Left cardiac atrium (tissue), 4 donors: Measurements from ENCODE around the gene OSBP2. TPM values are rescaled to one million over a fixed set of nuclear protein-coding genes. Genes with fewer than 3 reads are reported as not detected.
"Not testable (repeated sequence)": the region's sequence is repeated elsewhere in the genome, so short reads cannot be mapped to it uniquely, and the experiment has no call there.

Source experiments
- ATAC-seq, 2 donors: fragments of 200-7000 bp; cut with Tn5 transposase; one replicate each; pipeline ENCODE4 v1.9.1; 2020; ENCODE audit warnings: mild to moderate bottlenecking in 2 of 2, moderate library complexity in 2 of 2
- DNase-seq: peaks from one replicate; pipeline ENCODE4 v3.0.0-alpha.2; 2020
- intact Hi-C, 2 donors: fragments of 100-400 bp; cut with DNase I; formaldehyde crosslinking; loops; one replicate each; pipeline versions ENCODE4 v1.14.1 to v1.15.1; 2022 to 2023
- total RNA-seq, 2 donors: library from RNA; stranded (reverse); fragmentation: NEBNext Ultra II Directional; extraction: Animal tissue kit (Norgen Biotek cat#: 25700); gene quantifications; one replicate each; pipeline ENCODE4 v1.2.1, GENCODE V29; 2021
- donor health status: DM: no; HTN: yes; CAD: no.
- donor health status: DM: no; HTN: yes; CAD: no; lungs with severe emphysema.
- donor health status: DM: yes; HTN: yes; CAD: no.
- donor health status: Dilated cardiomyopathy.

The OSBP2 gene
- total RNA-seq, 2 donors from 2014 or later = 4.9 to 11.6 TPM

DNA sequence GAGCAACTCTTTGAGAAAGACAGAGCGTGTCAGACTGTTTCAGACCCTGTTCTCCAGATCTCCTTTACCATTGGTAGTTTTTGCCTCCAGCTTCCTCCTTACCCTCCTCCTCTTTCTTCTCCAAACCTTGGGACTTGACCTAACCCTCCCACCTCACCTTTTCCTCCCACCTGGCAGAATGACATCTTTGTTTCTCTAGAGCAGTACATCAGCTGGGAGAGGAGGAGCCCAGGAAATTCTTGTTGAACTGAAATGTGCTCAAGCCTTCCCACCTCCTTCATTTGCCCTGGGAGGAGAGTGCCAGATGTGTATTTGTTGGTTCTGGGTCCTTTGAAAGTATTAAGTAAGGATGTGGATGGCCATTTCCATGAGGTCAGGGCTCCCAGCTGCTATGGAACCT is 17.4 kb downstream of the OSBP2 start:
- intact Hi-C loops = no loop called here
- DNase-seq (no peak), ATAC-seq (no peak)

DNA sequence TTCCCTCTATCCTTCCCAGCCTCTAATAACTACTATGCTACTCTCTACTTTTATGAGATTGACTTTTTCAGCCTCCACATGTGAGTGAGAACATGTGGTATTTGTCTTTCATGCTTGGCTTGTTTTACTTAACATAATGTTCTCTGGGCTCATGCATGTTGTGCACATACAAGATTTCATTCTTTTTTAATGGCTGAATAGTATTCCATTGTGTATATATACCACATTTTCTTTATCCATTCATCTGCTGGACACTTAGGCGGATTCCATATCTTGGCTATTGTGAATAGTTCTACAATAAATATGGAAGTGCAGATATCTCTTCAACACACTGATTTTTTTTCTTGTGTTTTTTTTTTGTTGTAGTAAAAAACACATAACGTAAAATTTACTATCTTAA is 19.4 kb downstream of the OSBP2 start:
- no peak for ATAC-seq
- intact Hi-C loops = no loop called here
- no peak for DNase-seq

DNA sequence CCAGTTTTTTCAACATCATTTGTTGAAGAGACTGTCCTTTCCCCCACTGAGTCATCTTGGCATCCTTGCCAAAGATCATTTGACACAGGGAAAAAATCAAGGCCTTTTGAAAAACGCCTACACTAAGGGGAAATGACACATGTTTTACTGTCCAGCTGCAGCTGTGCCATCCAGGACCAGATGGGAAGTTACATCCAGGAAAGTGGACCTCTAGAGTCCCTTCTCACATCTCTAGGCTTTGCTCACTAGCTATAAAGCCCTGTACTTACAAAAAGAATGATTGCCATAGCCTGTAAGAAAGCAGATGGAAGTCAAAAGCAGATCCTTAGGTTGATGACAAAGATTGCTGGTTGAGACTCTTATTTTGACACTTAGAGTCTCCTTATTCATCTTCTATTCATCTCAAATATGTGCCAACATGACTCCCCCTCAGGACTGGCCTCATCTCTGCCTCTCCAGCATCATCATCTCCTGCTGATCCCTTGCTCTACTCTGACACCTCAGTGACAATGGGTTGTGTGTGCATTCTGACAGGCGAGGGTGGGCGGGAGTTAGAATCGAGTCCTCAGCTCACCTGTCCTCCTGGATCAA is 22.8 kb downstream of the OSBP2 start:
- intact Hi-C loops = no loop called here
- no peak for DNase-seq
- ATAC-seq = peak in 1 of 2 donors; percentile 21

DNA sequence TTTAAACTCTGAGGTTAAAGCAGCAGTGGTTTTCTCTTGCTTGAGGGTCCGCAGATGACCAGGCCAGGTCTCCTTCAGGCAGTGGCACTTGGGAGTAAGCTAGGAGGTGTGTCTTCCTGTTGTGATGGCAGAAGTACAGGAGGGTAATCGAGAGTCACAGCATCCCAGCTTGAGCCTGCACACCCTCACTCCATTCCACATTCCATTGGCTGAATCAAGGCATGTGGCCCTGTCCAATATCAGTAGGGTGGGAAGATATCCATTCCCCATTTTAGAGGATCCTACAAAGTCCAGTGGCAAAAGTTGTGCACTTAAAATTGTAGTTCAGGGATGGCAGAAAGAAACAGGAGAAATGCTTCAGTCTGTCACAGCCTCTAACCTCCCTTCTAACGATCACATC is 23.3 kb downstream of the OSBP2 start:
- ATAC-seq (no peak), DNase-seq (no peak)
- intact Hi-C loops = no loop called here

DNA sequence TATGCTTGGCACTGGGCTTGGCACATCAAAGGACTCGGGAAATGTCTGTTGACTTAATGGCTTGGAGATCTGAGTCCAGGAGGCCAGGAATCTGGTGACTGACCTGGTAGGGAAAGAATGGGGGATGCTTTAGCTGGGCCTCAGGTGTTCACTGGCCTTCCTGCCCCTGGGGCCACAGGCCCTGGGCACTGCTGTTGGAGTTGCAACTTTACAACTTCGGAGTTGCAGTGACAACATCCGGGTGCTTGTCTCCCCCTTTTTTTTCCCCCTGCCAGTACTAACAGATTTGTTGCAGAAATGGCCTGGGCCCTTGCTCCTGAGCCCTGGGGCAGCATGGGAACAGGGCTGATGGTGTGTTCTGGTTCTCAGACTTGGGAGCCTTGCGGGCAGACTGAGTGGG is 23.8 kb downstream of the OSBP2 start:
- no peak for ATAC-seq
- DNase-seq = no peak
- intact Hi-C loops = no loop called here

DNA sequence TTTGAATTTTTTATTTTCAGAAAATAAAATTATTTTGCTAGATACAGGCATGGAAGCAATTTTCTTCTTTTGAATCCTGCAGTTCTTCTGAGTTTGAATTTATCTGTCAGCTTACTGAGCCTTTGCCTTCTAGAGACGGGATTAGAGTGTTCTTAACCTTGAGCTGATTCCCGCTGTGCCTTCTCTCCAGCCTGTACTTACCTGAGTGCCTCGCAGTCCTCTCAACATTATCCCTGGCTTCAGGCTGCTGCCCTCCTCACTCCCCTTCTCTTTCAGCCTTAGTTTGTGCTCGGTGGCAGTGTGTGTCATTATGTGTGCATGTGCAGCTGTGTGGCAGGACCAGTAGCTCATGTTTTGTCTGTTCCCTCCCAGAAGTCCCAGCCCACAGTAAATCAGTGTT is 24.3 kb downstream of the OSBP2 start:
- no peak for ATAC-seq
- intact Hi-C loops = no loop called here
- DNase-seq = no peak

DNA sequence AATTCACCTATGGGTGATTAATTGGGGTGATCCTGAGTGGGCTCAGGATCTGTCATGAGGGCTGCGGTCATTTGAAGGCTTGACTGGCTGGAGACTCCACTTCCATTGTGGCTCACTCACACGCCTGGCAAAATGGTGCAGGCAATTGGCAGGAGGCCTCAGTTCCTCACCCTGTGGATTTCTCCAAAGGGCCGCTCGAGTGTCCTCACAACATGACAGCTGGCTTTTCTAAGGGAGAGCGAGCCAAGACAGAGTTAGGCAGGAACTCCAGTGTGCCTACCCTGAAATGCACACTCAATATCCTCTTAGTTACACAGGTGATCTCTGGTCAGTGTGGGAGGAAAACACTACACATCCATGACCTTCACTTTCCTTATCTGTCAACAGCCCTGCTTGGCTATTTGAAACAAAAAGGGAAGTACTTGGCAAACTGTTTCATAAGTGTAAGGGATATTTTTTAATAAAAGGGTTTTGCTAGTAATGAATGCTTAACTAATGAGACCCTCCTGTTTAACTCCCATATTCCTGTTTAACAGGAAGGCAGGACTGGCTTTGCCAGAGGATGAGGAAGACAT is 25.7 kb downstream of the OSBP2 start:
- intact Hi-C loops = no loop called here
- no peak for ATAC-seq
- no peak for DNase-seq

DNA sequence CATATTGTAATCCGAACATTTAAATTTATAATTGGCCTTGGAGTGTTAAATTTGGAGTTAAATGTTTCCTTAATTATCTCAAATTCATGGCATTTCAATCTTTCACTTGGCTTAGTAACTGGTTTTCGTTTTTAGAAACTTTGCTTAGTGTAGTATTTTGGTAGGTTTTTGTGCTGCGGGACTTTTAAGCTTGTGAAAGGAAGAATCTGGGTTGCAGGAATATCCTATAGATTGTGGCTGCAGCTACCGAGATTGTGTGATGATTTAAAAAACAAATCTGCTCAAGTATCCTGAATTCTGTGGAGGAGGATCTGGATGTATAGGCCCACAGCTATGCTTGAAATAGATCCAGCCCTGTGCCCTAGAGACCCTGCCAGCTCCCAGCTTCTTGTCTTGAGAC is 27.1 kb downstream of the OSBP2 start:
- intact Hi-C loops = no loop called here
- ATAC-seq (no peak), DNase-seq (no peak)

DNA sequence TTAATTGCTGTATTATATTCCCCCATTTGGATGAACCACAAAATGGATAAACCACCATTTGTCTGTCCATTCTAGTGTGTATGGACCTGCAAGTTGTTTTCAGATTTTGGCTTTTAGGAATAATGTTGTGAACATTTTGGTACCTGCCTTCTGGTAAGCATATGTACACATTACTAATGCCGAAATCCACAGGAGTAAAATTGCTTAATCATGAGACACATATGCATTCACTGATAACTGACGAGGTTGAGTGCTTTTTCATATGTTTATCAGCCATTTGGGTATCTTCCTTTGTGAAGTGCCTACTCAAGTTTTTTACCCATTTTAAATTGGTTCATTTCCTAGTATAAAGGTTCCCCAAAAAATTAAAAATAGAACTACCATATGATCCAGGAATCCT is 34.2 kb downstream of the OSBP2 start:
- intact Hi-C loops = no loop called here
- DNase-seq (no peak), ATAC-seq (no peak)

DNA sequence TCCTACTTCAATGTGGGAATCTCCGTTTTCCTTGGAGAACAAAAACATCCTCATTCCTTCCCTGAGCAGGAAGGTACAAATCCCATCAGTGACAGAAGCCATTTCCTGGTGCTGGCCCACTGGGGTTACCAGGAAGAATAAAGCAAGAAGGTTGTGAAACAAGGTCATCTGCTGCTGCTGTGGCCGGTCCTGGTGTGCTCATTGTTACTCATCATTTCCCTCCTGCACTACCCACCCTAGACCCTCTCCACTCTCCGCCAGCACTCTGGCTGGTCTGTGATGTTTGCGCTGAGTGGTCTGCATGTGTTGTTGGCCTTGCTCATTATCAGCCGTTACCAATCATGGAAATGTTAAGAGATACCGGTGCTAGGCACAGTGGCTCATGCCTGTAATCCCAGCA is 37.0 kb downstream of the OSBP2 start:
- no peak for DNase-seq
- intact Hi-C loops = no loop called here
- ATAC-seq = no peak

DNA sequence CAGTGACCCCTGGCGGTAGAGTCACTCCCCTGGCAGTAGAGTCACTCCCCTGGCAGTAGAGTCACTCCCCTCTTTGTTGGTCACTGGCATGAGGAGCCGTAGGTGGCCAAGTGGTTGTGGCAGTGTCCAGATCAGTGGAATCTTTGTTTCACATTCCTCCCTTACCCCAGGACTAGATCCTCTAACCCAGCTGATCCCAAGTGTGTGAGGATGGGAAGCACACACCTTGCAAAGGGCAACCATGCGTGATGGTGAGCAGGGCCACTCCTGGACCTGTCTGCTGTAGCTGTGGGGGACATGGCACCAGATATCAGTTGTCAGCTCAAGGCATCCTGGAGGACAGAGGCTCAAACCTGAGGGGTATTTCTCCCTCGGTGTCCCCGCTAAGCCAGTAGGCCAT is 37.8 kb downstream of the OSBP2 start:
- no peak for DNase-seq
- intact Hi-C loops = no loop called here
- ATAC-seq = no peak

DNA sequence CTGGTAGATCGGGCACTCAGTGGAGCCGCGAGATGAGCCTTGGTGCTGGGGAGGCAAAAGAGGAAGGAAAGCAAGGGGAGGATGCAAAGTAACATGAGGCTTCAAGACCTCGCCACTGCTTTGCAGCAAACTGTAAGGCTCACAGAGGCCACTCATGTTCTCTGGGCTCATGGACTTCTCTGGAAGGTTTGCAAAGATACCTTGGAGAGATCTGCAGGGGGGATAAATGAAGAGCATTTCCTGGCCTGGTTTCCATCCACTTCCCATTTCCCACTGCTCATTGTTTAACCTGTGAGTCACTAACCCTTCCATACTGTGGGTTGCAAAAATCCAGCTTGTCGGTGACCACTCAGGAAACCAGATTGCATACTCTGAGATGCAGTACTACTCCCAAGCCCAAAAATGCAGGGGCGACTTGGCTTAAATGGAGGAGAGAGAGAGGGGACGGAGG is 38.5 kb downstream of the OSBP2 start:
- intact Hi-C loops = no loop called here
- DNase-seq = no peak
- no peak for ATAC-seq

DNA sequence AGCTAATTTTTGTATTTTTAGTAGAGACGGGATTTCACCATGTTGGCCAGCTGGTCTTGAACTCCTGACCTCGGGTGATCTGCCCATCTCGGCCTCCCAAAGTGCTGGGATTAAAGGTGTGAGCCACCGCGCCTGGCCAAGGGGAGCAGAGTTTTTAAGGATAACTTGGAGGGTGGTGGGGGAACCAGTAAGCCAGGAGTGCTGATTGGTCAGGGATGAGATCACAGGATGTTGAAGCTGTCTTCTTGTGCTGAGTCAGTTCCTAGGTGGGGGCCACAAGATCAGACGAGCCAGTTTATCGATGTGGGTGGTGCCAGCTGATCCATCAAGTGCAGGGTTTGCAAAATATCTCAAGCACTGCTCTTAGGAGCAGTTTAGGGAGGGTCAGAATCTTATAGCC is 45.3 kb downstream of the OSBP2 start:
- intact Hi-C loops = not testable (repeated sequence)

DNA sequence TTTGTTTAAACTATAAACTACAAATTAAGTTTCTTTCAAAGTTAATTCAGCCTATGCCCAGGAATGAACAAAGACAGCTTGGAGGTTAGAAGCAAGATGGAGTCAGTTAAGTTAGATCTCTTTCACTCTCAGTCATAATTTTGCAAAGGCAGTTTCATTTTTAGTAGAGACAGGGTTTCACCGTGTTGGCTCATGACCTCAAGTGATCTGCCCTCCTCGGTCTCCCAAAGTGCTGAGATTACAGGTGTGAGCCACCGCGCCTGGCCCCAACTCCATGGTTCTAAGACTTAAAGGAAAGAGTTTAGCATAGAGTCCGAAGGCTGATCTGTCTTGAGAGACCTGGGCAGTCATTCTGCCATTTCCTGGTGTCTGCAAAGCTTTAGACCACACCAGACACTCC is 45.8 kb downstream of the OSBP2 start:
- ATAC-seq, DNase-seq, intact Hi-C loops: not testable (repeated sequence)

More for the DNA sequence above, 45.3 kb downstream of the OSBP2 start:
- DNase-seq, ATAC-seq: not testable (repeated sequence)

DNA sequence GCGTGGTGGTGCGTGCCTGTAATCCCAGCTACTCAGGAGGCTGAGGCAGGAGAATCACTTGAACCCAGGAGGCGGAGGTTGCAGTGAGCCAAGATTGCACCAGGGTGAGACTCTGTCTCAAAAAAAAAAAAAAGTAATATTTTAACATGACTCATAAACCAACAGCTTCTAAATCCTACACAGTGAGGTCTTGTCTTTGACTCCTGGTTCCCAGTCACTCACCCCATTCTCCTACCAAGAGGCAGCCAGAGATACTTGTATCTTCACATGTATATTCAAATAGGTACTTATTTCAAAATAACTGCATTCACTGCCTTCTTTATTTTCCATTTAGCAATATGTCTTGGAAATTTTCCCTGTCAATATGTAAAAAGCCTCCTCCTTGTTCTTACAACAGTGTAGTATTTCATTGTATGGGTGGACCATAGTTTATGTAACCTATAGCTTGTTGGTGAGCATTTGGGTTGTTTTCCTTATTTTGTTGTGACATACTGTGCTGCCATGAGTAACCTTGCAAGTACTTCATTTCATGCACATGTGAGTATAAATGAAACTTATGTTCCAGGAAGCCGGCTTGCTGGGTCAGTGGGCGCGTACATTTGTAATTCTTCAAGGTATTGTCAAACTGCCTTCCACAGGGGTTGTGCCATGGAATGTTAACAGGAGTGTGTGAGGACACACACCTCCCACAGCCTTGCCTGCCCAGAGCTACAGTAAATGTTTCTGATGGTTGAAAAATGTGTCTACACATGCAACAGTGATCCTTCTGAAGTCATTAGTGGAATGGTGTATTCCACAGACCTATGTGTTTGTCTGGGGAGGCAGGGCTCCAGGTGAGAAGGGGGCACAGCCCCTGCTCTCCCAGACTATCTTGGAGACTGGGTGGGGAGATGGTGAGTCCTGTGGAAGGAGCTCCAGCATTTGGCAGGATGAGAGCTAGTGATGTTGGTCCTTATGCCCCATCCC is 47.9 kb downstream of the OSBP2 start:
- intact Hi-C loops = no loop called here
- ATAC-seq (no peak), DNase-seq (no peak)

DNA sequence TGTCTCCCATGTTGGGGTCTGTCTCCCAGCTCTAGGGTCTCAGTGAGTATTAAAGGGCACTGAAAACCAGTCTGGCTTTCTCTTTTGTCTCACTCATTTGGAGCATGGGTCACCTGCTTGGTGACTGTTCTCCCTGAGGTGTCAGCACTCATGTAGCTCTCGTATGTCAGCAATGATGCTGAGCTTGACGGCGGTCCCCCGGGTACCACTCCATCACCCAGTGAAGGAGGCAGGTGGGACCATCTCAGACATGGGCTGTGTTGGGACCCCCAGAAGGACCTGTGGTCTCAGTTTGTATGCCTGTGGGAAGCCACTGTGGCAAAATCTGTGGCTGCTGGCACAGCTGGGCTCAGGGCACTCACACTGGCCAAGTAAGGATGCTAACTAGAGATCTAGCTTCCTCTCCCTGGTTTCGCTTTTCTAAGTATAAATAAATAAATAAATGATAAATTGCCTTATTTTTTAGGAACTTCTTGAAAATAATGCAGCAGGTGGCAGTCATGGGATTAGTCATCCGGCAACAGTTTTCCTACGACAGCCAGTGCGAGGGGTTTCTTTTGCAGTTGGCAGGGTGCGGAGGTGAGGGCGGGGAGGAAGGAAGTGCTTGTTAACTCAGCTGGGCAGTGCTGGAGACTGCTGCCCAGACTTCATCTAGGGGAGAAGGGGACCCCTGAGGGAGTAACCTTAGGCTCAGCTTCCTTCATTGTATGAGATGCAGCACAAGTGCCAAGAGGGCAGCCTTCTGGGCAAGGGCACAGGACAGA is 48.8 kb downstream of the OSBP2 start:
- ATAC-seq = no peak
- intact Hi-C loops = no loop called here
- DNase-seq = peak; percentile 26

DNA sequence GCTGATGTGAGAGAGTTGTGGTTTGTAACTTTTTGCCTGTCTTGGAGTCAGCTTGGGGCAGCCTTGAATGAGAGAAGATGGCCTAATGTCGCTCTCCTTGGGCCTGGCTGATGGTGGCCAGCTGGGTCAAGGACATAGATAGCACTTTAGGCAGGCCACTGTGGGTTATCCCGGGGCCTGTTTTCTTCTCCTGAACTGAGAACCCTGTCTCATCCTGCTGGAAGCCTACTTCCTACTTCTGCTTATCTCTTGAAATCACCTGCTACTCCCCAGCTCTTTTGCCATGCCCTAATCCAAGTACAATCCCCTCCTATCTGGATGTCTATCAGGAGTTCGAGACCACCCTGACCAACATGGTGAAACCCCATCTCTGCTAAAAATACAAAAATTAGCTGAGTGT is 49.5 kb downstream of the OSBP2 start:
- intact Hi-C loops = no loop called here
- DNase-seq = no peak
- no peak for ATAC-seq

DNA sequence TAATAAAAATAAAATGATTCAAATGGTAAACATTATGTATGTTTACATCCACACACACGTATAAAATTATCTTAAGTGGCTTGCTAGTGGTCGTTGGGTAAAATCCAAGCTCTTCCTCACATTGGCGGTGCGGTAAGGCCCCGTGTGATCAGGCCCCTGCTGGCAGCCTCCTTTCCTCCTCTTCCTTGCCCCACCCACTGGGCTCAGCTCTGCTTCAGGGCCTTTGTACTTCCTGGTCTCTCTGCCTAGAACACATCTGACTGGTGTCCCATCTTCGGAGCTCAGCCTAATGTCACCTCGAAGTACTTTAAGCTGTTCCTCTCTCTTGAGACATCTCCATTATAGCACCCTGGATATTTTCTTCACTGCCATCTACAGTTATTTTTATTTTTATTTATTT is 52.8 kb downstream of the OSBP2 start:
- DNase-seq (no peak), ATAC-seq (no peak)
- intact Hi-C loops = no loop called here

DNA sequence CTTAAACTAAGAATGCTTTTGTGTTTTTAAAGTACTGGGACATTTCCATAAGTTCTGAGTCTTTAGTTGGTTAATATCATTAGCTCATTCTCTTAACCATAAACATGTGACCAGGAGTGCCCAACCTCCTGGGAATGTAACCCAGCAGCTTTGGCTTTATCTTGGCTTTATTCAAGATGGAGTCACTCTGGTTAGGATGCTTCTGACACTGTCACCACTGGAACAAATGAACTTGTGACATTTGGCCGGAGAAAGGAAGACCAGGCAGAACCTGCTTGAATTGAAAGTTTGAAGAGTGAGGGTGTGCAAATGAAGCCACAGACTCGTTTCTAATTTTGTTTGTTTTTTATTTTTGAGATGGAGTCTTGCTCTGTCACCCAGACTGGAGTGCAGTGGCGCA is 54.6 kb downstream of the OSBP2 start:
- DNase-seq = no peak
- no peak for ATAC-seq
- intact Hi-C loops = no loop called here

DNA sequence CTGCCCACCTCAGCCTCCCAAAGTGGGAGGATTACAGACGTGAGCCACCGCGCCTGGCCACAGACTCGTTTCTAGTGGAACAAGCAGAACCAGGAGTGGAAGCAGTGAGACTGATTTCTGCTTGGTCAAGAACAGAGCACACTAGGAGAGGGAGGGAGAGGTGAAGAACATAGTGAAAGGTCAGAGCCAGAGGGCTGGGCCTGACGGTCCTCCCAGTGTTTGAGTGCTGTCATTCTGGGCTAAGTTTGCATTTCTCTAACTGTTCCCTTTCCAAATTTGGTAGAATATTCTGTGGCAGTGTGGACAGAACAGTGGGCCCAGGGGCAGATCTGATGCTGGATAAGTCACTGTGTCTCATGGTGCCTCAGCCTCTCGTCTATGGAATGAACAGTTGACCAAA is 55.2 kb downstream of the OSBP2 start:
- ATAC-seq = no peak
- DNase-seq = no peak
- intact Hi-C loops = loop anchor here in 1 of 2 donors (5.0 kb wide), 1 partner anchor 118 kb away; no protein-coding TSS in a partner anchor
